IPS-11a (cell line): ENCODE results near the gene PNPLA1.

Experiments used
- H3K4me3 ChIP-seq: one replicate; pipeline ENCODE4 v1.5.1; 2013; ENCODE audit warnings: low read depth, low read length, control low read depth

The PNPLA1 gene

DNA sequence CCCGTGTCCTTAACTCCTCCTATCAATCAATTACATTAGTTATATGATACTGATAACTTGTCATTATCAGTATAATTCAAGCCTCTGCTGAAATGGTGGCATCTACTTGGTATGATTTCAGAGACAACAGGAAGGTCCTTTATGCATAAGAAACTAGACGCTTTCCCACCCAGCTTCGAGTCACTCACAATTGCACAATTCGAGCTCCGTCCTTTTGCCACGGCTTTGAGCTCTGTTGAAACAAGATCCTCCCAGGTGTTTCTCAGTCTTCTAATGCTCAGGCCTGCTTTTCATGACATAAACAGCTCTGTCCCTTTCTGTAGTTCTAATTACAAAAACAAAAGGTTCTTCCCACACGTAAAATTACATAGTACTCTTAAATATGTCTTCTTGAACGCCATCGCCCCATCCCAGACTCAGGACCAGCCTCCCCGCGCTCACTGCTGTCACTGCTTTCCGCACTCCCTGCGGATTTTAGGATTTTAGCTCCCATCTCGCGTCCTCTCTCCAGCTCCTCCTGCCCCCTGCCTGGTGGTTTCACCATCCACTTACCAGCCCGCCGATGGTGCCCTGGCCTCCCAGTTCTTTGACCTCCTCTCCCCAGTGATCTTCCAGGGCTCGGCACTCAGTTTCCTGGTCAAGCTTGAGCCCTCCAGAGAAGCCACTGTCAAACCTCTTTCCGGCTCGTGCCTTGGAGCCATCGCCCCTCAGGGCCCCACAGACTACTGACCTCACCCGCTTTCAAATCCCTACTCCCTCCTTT, 23.2 kb upstream of the PNPLA1 start:
- no peak overlapping the region for H3K4me3 ChIP-seq

DNA sequence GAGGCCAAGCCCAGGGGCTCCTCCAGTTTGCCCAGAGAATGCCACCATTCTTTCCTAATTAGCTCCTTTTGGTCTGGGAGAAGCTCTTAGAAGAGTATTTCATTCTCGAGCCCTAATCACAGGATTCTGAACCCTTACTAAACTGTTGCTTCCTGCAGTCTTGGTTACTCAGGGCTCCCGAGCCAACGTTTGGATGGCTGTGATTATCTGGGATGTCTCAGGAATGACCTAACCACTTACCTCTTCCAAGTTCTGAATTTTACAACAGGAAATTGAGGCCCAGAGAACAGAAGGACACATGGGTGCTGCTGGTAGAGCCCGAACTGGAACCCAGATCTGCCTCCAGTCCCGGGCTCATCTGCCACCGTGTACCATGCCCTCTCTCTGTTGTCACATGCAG, 22.2 kb upstream of the PNPLA1 start:
- H3K4me3 ChIP-seq, result no peak overlapping the region

DNA sequence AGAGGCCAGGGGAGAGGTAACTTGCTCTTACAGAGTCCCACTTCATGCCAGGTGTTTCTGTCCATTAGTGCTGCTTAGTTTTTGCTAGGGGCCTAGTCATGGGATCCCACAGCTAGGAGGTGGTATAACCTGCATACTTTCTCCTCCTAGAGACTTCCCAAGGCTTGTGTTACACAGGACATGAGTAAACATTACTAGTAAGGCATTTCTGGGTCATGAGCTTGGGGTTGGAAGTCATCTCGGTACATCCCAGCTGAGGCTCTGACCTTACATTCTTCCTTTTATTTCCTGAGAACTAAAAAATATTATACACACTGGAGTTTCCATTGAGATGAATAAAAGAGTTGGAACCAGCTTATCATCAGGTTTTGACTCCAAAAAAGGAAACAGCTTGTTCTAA, 20.9 kb upstream of the PNPLA1 start:
- no peak overlapping the region for H3K4me3 ChIP-seq

DNA sequence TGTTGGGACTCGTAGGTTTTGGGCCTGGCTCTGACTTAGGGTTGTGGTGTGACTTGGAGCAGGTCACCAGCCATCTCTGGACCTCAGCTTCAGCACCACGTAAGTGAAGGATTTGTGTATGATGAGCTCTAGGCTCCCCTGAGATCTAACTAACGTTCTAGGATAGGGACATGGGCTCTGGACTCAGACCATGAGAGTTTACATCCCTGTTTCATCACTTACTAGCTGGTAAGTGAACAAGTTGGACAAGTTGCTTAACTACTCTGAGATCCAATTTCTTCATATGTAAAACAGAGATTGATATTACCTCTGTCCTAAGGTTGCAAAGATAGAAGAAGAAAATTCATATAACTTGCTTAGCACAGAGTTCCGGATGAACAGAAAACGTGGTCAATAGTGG, 20.3 kb upstream of the PNPLA1 start:
- no peak overlapping the region for H3K4me3 ChIP-seq

DNA sequence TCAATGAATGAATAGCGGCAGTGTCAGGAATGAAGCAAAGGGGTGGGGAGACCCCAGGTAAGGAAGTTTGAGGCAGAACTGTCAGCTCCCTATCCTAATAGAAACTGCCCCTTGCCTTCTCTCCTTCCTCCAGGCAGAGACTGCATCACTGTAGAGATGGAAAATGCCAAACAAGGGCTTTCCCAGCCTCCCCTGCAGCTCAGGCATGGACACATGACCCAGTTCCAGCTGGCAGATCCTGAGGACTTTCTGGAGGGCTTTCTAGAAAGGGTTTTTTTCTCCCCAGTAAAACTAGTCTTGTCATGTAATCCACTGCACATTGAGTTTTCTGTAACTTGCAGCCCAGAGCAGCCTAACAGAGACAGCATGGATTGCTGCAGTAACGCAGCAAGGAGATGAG, 17.9 kb upstream of the PNPLA1 start:
- H3K4me3 ChIP-seq, result no peak overlapping the region

DNA sequence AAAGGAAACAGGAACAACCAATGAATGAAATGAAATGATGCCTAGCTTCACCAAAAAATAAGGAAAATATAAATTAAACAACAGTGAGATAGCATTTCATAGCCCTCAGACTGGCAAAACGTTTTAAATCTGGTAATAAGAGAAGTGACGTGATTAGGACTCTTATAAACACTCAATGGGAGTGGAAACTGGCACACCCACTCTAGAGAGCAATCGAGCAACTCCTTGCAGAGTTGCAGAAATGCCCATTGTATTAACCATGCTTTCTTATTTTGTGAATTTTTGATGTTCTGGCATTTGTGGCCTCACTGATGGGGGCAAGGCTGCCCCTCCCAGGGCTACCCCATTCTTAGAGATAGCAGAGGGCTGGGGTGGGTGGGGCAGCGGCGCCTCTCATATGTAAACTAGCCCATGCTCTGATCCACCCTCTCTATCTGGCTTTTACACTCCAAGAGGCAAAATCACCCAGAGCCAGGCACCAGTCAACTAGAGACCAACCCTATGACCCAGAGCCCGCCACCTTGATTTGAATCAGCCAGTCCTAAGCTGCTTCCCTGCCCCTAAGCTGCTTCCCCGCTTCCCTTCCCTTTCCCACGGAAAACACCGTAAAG, 6.4 kb upstream of the PNPLA1 start:
- no peak overlapping the region for H3K4me3 ChIP-seq

DNA sequence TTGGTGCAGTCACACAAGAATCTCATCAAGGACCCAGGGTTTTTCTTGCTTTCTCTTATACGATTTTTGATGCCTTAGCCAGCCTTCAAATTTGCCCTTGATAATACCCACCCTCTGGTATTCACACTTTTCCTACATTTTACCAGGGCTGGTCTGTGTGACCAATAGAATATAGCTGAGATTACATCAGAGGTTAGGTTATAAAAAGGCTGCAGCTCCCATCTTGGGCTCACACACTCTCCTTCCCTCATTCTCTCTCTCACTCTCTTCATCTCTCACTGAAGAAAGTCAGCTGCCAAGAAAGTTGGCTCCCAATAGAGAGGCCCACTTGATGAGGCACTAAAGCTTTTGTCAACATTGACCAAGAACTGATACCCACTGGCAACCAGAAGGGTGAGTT, 4.1 kb upstream of the PNPLA1 start:
- H3K4me3 ChIP-seq, result no peak overlapping the region

DNA sequence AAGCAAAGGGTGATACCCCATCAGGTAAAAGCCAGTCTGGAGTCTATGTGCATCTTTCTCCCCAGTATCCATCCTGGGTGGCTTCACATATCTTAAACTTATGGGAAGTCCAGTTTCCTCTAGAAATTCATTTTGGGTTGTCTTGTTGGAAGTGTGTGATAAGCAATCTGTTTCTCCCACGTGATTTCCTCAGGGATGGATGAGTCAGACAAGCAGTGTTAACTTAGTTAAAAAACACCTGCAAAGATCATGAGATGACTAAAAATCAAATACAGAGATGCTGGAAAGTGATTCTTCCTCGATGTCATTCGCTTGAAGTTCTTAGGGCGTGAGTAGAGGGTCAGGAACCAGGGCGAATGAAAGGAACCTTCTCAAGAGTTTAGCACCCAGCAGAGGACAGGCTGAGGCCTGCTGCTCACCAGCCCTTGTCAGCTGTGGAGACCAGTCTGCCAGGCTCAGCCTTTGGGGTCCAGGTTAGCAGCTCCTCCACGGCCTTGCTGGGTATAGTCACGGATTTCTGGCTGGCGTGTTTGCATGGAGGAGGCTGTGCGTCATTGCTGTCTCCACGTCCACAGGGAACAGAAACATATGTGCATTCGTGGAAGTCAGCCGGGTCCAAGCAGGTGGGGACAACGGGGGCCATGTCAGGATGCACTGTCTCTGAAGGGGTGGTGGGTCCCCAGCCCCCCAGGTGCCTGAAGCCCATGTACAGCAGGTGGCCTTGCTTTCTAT, 2.8 kb upstream of the PNPLA1 start:
- no peak overlapping the region for H3K4me3 ChIP-seq

DNA sequence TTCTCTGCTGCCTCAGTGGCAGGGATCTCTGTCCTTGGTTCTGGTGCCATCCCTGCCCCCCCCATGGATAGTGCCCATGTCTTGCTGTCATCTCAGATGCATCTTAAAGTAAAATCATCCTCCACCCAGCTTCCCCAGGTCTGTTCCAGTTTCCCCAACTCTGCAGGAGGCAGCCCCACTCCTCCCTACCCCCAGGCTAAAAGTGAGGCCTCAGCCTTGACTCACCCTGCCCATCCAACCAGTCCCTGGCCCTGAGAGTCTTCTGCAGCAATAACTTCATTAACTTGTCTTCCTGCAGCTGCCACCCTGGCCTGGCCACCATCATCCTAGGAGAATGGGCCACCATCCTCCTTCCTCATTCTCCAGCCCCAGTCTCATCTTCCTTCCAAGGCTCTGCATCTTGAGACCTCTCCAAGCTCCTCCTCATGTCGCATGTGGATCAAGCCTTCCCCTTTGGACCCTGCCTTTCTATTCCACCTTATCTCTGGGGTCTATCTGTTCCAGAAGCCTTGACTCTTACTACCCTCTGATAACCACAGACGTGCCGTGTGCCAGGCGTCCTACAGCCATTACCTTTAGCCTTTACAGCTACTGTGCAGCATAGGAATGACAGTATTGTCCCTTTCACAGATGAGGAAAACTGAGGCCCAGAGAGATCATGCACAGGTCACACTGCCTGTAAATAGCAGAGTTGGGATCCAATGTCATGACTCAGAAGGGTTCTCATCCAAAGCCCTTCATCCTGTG, 2.0 kb upstream of the PNPLA1 start:
- no peak overlapping the region for H3K4me3 ChIP-seq

DNA sequence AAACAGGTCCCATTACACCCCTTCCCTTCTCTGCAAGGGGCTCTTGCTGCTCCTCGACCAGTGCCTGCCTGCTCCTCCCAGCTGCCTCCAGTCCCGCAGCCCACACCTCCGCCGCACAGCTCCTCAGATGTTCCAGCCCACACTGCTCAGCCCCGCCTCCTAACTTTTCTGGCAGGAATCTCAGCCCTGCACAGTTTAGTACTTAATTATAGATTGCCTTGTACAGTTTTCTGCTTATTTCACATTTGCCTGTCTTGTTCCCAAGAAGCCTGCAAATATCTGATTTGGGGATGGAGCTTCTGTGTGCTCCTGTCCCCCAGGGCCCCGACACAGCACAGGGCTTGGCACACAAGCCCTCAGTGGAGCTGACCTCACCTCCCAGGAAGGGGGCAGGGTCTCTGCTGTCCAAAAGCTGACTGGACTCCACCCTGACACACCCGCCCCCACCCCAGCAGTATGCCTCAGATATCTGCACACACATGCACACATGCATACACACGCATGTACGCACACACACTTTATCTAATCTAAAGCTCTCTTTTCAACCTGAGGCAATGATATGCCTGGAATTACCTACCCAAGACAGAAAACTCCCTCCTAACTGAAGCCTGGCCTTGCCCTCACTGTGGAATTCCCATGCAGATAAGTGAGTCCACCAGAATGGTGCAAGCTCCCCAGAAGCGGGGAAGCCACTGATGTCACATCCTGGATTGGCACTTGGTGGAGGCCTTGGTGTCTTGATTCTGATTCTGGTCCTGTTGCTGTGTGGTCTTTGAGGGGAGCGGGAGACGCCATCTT, 1.2 kb upstream of the PNPLA1 start:
- H3K4me3 ChIP-seq, result no peak overlapping the region

DNA sequence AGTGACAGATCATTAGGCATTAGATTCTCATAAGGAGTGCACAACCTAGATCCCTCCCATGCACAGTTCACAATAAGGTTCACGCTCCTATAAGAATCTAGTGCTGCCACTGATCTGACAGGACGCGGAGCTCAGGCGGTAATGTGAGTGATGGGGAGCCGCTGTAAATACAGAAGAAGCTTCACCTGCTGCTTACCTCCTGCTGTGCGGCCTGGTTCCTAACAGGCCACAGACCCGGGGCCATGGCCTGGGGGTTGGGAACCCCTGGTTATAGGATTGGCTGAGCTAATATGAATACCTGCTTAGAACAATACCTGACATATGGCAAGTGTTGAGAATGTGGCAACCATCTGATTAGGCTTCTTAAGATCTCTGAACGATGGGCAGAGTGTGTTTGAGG, 2.4 kb downstream of the PNPLA1 start:
- H3K4me3 ChIP-seq, result no peak overlapping the region

DNA sequence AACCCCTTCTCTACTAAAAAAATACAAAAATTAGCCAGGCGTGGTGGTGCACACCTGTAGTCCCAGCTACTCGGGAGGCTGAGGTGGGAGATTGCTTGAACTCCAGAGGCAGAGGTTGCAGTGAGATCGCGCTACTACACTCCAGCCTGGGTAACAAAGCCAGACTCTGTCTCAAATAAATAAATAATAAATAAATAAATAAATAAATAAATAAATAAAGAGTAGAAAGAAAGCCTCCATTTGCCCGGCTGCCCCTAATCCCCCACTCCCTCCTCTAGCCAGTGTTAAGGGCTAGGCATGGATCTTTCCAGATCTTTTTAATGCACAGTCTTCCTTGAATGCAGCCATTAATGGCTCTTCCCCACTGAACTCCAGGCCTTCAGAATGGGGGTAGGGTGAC, 3.2 kb downstream of the PNPLA1 start:
- no peak overlapping the region for H3K4me3 ChIP-seq

DNA sequence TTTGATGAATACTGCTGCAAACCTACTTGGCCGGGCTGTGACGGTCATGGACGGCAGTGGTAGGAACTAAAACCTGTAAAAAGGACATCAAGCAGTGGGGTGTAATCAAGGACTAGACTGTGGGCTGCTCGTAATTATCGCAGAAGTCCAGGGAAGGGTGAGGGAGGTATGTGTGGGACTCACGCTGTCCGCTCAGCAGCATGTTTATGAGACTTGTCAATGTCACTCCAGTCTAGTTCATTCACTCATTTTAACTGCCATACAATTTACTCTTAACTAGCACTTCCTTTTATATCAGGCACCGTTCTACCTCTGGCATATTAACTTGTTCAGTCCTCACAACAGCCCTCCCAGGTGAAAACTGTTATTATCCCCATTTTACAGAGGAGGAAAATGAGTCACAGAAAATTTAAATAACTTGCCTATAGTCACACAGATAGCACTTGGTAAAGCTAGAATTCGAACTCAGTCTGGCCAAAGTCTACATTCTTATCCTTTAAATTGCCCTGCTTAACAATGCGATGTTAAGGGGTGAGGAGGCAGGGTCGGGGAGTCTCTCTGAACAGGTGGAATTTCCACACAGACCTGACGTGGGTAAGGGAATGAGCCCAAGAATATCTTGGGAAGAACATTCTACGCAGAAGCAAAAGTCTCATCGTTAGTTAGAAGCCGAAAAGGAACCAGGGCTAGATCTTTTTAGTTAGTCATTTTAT, 4.1 kb downstream of the PNPLA1 start:
- H3K4me3 ChIP-seq, result no peak overlapping the region

DNA sequence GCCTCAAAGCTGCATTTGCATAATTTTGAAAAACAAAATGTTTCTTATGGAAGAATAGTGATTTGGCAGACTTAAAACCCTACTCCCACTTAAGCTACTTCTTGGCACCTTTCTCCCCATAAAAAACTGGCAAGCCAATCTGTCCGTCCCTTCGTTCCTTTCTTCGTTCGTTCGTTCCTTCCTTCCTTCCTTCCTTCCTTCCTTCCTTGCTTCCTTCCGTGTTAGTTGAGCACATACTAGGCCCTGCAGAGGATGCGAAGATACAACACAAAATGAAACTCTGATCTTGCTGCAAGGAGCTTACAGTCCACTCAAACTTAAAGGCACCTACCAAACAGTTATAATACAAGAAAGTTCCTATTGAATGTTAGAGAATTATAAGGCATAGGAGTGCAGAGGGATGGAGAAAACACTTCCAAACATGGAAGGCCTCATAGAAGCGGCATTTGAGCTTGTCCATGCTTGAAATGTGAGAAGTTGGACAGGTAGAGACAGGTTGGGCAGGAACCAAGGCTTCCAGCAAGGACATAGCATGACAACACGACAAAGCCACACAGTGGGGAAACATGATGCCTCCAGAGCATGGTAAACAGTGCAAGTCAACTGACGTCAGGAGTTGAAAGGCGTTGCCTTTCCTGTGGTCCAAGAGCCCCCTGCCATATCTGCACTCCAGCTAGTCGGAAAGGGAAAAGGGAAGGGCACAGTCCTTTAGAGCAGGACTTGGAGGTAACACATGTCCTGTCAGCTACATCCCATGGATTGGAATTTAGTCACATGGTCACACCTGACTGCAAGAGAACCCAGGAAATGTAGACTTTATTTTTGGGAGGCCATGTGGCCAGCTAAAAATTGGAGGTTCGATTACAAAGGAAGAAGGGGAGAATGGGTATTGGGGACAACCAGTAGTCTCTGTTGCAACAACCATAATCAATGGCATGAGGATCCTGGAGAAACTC, 7.0 kb downstream of the PNPLA1 start:
- no peak overlapping the region for H3K4me3 ChIP-seq

DNA sequence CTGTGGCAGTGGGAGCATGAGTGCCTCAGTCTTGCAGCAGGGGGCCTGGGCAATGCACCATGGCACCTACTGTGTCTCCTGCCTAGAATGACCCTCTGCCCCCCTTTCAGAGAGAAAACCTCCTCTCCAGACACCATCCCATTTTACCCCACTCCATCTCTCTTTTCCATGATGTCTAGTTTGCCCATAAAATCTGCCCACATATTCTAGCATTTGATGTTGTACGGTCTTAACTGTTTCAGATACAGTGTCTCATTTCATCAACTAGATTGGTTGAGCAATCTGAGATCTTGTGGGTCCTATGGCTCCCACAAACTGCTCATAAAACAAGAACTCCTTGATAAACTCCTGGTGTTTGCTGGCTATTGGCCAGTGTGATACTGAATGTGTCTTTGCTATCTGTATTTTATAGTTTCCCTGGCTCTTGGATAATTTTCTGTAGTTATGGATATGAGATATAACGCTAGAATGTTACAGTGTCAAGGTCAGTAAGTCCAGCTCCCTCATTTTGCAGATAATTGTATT, 8.1 kb downstream of the PNPLA1 start:
- H3K4me3 ChIP-seq, result no peak overlapping the region

DNA sequence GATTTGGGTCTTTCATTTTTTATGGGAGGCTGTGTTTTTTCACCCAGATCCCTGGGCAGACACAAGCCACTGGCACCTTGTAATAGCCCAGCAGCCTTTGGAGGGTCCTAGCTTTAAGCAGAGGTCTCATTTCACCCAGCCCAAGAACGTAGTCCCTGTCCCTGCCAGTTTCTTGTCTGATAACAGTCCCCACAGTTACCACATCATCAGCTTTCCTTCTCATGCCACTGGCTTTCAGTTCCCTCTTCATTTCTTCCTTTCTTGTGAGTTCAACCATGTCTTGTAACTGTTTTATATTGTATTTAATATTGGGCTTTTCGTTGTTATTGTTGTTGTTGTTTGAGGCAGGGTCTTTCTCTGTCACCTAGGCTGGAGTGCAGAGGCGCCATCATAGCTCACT, 10.6 kb downstream of the PNPLA1 start:
- no peak overlapping the region for H3K4me3 ChIP-seq

DNA sequence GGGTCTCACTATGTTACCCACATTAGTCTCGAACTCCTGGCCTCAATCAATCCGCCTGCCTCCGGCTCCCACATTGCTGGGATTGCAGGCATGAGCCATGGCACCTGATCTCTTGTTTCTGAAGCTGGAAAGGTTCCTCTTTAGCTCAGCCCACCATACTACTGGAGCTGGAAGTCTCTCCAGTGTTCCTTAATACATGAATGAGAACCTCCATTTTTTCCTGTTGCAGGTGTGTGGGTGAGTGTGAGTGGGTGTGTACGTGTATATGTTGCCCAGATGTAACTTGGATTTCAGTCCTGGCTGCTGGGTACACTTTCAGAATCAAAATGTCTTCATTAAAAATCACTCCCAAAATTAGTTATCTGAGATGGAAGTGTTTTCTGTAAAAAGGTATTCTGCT, 11.1 kb downstream of the PNPLA1 start:
- no peak overlapping the region for H3K4me3 ChIP-seq

DNA sequence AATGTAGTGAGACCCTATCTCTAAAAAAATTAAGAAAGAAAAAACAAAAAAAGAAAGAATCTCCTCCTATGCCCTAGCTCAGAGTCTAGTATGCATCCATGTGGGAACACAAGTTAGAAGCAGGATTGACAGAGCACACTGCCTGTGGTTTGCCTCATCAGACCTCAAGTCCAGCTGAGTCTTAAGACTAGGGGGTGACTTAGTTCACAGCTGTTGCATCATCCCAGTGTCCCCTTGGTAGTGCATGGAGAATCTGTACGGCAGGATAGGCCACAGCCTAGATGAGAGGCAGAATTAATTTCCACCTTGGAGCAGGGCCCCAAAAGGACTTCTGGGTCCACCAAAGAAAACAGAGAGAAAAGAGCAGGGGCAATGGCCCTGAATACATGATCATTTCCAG, 13.7 kb downstream of the PNPLA1 start:
- no peak overlapping the region for H3K4me3 ChIP-seq

DNA sequence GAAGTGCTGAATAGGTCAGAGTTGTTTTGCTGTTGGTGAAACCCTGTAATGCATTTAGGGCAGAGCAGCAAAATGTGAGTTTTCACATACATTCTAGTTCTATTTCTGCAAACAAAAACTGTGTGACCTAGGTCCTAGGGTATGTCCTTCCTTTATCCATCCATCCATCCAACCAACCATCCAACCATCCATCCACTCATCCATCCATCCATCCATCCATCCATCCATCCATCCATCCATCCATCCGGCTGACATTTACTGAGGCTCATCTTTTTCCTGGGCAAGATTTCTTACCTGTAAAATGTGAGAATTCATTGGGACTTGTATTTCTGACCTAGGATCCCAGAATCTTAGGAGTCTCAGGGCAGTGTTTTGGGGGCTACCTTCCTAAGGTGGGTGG, 14.5 kb downstream of the PNPLA1 start:
- no peak overlapping the region for H3K4me3 ChIP-seq
